Central memory CD4-positive, alpha-beta T cell (primary cell): ENCODE measurements around the gene ATP8B4.
A peak's percentile ranks its signal among the peaks of the same experiment; 100 is the strongest.
"Not testable (repeated sequence)": the region's sequence is repeated elsewhere in the genome, so short reads cannot be mapped to it uniquely, and the experiment has no call there.

Source experiments
- DNase-seq: peaks from one replicate; pipeline ENCODE4 v3.0.0; 2022
- total RNA-seq, 3 experiments: gene quantifications; one replicate each; lab custom pipeline; 2026; lab: John Stamatoyannopoulos, UW

Gene ATP8B4
- 0 to 0.28 (median 0) reads per million in 3 experiments for total RNA-seq

DNA sequence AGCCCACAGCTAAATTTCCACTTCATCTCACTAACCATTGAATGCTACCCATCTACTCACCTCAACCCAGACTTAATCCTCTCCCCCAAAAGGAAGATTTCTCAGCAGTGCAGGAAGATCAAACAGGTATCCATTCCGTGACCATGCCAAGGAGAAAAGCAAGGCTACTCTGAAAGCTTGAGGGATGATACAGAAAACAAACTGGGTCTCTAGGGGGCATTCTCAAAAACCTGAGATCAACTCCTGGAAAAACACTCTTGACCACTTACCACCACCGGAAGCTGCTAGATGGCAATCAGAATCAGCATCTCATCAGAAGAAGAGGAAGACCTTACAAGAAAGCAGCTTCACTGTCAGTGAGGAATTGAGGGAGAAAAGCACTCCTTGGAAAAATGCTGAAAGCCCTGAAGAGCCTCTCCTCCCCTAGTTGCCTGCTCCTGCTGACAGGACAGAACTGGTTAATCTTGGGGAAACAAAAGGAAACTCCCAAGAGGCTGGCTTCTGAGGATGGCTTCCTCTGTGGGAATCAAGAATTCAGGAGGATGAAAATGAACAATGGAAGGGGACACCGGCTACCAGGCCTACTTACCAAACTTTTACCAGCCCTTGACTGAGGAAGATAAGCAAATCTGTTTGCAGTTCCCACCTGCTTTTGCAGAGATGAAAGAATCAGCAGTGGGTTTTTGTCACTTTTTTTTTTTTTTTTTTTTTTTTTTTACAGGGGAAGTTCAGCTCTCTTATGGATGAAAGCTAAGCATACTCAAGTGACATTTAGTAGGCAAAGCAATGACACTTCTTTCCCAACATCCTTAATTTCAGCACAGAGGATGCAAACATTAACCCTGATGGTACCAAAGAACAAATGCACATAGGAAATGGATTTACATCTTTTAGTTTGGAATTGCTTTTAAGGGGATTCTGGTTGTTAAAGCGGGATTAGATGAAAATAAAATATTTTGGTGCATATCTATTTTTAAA, at the start of gene ATP8B4:
TSS of gene ATP8B4 (minus strand) at position 171 of the 978 bp plus-strand sequence. CDS start 12,267 bp downstream, outside the sequence.
- no peak for DNase-seq

GRCh38 chr15:50168379-50168778, 49.3 kb upstream of the ATP8B4 start:
- no peak for DNase-seq

- DNase-seq, result no peak
Measured at GRCh38 chr15:50167110-50167509, 48.1 kb upstream of the ATP8B4 start.

- DNase-seq, result no peak
Measured at GRCh38 chr15:50166216-50166615, 47.2 kb upstream of the ATP8B4 start.

- DNase-seq, result no peak
Measured at GRCh38 chr15:50164458-50164857, 45.4 kb upstream of the ATP8B4 start.

DNA sequence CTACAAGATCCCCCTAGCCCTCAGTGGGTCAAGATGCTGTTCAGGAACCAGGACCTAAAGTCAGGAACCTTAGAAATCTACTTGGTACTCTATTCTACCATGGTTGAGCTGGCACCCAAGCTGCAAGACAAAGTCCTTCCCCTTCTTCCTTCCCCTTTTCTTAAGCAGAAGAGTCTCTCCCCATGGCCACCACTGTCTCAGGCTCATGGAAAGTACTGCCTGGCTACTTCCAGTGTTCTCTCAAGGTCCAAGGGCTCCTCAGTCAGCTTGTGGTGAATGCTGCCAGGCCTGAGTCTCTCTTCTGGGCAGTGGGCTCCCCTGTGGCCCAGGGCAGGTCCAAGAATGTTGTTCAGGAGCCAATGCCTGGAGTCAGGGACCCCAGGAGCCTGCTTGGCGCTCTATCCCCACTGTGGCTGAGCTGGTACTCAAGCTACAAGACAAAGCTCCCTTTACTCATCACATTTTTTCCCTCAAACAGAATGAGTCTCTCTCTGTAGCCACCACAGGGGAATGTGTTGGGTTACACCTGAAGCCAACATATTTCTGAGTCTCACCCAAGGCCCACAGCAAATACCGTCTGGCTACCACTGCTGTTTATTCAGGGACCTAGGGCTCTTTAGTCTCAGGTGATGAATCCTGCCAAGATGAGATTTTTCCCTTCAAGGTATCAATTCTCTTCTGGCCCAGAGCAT, 44.8 kb upstream of the ATP8B4 start:
- no peak for DNase-seq

DNA sequence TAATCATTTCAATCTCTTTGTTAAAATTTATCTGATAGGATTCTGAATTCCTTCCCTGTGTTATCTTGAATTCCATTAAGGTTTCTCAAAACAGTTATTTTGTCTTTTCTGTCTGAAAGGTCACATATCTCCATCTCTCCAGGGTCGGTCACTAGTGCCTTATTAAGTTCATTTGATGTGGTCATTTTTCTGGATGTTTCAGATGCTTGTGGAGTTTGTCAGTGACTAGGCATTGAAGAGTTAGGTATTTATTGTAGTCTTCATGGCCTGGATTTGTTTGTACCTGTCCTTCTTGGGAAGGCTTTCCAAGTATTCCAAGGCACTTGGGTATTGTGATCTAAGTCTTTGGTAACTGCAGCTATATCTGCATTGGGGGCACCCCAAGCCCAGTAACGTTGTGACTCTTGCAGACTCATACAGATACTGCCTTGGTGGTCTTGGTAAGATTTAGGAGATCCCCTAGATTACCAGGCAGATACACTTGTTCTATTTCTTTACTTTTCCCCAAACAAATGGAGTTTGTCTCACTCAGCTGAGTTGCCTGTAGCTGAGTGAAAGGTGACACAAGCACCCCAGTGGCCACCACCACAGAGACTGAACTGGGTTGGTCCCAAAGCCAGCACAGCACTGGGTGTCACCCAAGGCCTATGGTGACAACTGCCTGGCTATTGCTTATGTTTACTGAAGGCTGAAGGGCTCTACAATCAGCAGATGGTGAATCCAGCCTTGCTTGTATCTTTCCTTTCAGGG, 44.1 kb upstream of the ATP8B4 start:
- no peak for DNase-seq

DNA sequence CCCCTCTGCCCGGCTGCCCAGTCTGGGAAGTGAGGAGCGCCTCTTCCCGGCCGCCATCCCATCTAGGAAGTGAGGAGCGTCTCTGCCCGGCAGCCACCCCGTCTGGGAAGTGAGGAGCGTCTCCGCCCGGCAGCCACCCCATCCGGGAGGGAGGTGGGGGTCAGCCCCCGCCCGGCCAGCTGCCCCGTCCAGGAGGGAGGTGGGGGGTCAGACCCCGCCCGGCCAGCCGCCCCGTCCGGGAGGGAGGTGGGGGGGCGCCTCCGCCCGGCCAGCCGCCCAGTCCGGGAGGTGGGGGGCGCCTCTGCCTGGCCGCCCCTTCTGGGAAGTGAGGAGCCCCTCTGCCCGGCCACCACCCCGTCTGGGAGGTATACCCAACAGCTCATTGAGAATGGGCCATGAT, 39.2 kb upstream of the ATP8B4 start:
- not testable (repeated sequence) for DNase-seq

- no peak for DNase-seq
Measured at GRCh38 chr15:50151476-50151875, 32.4 kb upstream of the ATP8B4 start.

DNA sequence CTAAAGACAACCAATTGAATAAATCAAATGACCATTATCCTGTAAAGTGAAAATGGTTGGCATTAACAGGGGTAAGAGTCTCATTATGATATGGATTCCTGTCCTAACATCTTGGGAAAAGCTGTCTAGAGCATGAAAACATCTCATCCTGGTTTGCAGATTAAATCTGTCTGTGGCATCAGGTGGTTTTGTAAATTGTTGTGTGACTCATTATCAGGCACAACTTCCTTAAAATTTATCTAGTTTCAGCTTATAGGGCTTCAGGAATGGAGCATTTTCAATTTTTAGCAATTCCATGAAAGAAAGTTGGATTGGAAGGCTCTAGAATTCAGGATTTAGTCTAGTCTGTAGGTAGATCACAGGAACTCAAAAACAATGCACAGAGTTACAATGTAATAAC, 31.8 kb upstream of the ATP8B4 start:
- DNase-seq, result no peak

DNA sequence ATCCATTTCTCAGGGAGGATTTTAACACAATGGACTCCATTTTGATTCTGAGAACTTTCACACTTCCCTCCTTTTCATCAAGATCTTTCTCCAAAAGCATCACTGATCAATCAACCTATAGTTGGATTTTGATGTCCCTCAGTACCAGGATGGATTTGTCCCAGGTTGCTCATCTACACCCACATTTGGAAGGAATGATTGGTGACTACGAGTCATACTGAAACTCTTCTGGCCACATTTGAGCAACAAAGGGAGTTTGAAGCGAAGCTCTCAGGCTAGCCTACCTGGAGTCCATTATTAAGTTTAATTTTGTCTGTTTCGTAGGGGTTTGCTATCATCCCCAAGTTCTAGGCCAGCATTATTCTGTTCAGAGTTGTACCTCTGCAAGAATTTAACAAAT, 31.3 kb upstream of the ATP8B4 start:
- no peak for DNase-seq

DNA sequence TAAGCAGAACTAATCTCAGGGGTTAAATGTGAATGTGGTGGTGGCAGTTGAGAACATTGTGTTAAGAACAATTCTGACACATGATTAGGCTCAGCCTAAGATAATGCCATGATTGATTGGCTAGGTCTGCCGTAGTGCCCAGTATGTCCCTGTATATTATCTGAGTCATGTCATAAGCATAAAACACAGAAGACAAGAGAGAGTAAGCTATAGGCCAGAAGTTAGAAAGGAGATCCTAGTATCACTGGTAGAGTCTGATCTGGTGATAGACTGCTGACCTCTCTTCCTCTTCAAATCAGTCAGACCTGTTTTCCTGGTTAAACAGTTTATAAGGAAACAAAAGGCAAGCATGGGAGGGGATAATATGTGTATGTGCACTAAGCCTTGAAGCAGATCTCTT, 30.1 kb upstream of the ATP8B4 start:
- DNase-seq, result no peak

DNA sequence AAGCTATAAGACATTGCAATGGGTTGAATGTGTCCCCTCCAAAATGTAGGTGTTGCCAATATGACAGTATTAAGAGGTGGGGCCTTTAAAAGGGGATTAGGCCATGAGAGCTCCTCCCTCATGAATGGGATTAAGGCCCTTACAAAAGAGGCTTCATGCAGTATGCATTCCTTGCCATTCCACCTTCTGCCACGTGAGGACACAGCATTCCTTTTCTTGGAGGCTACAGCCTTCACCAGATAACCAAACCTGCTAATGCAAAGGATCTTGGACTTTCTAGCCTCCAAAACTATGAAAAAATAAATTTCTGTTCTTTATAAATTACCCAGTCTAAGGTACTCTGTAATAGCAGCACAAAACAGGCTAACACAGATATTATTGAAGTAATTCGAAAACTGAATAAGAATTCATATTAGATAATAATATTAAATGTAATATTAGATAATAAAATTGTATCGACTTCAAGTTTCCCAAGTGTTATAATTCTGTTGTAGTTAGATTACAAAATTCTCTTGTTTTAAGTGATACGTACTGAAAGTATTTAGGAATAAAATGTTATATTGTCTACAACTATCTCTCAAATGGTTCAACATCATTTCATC, 29.4 kb upstream of the ATP8B4 start:
- DNase-seq, result no peak

DNA sequence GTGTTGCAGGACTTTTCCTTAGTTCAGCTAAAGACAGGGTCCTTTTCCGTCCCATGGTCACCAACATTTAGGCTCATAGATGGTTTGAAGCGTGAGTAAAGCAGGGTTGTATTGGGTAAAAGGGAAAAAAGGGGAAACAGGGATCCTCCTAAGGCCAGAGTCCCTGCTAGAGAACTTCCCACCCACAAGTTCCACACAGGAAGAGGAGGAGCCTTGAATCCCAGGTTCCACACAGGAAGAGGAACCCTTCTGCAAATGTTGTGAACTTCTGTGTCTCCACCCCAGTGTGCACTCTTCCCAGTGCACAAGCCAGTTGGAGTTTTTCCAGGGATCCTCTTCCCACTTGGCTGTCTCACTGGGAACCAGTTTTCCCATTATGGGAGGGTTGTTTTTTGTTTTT, 27.6 kb upstream of the ATP8B4 start:
- no peak for DNase-seq

DNA sequence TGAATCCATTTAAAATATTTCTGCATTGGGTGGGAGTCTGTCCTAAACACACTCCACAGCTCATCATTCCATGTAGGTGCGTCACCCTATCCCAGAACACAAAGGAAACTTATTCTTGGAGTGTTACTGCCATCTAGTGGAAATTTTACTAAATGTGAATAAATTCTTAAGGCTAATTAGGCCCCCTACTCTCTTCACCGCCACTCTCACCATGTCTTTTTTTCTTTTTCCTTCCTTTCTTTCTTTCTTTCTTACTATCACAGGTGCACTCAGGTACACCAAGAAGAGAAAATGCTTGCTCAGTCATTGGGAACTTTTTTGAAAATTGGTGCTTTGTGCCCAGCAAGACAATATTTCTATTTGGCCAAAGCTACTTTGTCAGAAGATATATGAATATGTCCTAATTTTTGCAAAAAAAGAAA, 26.4 kb upstream of the ATP8B4 start:
- peak; percentile 9 for DNase-seq

- no peak for DNase-seq
Measured at GRCh38 chr15:50144341-50145120, 25.5 kb upstream of the ATP8B4 start.

- no peak for DNase-seq
Measured at GRCh38 chr15:50143255-50143860, 24.3 kb upstream of the ATP8B4 start.

DNA sequence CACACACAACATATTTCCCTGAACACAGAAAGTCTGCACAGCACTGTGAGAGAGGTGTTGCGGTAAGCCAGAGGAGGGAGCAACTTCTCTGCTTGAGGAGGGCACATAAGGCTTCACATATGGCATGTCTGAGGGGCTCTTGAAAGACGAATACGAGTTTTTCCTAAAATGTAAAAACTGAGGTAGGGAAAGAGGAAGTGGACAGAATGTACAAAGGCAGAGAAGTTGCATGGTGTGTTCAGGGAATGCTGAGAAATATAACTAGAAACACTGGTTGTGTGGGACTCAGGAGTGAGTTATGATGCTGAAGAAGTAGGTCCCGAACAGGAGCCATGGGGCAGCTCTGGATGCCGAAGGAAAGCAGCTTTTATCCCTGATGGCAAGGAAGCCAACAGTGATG, 22.8 kb upstream of the ATP8B4 start:
- no peak for DNase-seq

DNA sequence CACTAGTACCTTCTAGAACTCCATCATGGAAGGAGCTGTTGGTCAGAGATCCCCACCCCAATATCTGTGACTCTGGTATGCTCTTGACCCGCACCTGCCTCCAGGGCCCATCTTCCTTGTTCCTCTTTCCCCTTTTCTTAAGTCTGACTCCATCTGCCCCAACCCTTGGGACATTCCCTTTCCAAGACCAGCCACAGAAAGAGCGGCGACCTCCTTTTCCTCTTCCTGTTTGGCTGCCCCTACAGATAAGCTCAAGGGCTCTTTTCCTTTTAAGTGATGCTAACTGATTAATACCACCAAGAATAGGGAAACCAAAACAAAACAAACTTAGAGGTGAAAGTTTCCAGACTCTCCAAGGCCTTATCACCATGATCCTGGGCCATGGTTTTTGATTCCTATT, 21.9 kb upstream of the ATP8B4 start:
- no peak for DNase-seq

DNA sequence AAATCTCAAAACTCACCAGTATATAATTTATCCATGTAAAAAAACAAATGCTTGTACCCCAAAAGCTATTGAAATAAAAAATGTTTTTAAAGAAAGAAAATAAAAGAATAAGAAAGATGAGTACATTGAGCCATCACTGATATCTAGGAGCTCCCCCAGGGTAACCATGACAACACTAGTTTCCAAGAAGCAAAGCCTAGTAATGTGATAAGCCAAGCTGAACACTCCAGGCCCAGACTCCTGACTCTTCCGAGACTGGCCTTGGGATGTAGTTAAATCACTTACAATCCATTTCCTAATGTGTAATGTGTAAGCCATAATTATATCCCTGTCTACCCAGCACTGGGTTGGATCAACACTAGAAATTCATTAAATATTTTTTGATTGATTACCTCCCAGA, 21.1 kb upstream of the ATP8B4 start:
- no peak for DNase-seq

GRCh38 chr15:50138391-50138790, 19.4 kb upstream of the ATP8B4 start:
- DNase-seq, result no peak
